Activated CD4-positive, alpha-beta memory T cell treated with anti-CD3 and anti-CD28 coated beads, Interleukin-2, amount 10 ng/mL, durations not matched to agents 7 days and 5 days (primary cell): ENCODE measurements around the gene TRIP10. TPM values are rescaled to one million over a fixed set of nuclear protein-coding genes. Genes with fewer than 3 reads are reported as not detected.
"Not testable (repeated sequence)": the region's sequence is repeated elsewhere in the genome, so short reads cannot be mapped to it uniquely, and the experiment has no call there.

Source experiments
- CTCF ChIA-PET: fragments of 350-600 bp; sonication (Branson Sonifier 250); formaldehyde crosslinking; loops from one replicate; lab custom pipeline; 2021; ENCODE audit warnings: antibody characterized with exemption, inconsistent platforms; lab: Charles Lee
- POLR2A ChIA-PET: fragments of 350-600 bp; sonication (Branson Sonifier 250); formaldehyde crosslinking; loops from one replicate; lab custom pipeline; 2021; ENCODE audit warnings: antibody characterized with exemption; lab: Charles Lee
- DNase-seq: peaks from one replicate; pipeline ENCODE4 v3.0.0-alpha.2; 2020
- H3K27ac Mint-ChIP-seq: one replicate; pipeline ENCODE4 v1.8.0; 2021; ENCODE audit warnings: mild to moderate bottlenecking, mixed read lengths
- H3K27me3 Mint-ChIP-seq: one replicate; pipeline ENCODE4 v1.8.0; 2021; ENCODE audit warnings: mixed read lengths
- H3K36me3 Mint-ChIP-seq: one replicate; pipeline ENCODE4 v1.8.0; 2021; ENCODE audit warnings: low read depth, mixed read lengths
- H3K4me1 Mint-ChIP-seq: one replicate; pipeline ENCODE4 v1.8.0; 2021; ENCODE audit warnings: mixed read lengths
- H3K4me3 Mint-ChIP-seq: one replicate; pipeline ENCODE4 v1.8.0; 2021; ENCODE audit warnings: mild to moderate bottlenecking, mixed read lengths
- H3K9me3 Mint-ChIP-seq: one replicate; pipeline ENCODE4 v1.8.0; 2021; ENCODE audit warnings: mixed read lengths
- total RNA-seq, 2 experiments: library from RNA; stranded (reverse); gene quantifications; one replicate each; pipeline ENCODE4 v1.2.3, GENCODE V29; 2021

The TRIP10 gene
- total RNA-seq, 2 experiments from 2014 or later: 17.6 to 19.5 TPM

DNA sequence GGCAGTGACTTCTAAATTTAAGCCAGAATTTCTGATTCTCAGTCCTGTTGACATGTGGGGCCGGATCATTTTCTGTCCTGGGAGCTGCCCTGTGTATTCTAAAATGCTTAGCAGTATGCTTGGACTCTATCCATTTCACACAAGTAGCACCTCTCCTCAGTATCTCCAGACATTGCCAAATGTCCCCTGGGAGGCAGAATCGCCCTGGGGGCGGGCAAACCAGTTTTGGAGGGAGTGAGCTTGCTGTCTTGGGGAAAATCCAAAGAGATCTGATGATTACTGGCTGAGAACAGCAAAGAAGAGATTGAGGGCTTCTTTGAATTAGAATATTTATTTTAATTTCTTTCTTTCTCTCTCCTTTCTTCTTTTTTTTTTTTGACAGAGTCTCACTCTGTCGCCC is 49.4 kb downstream of the TRIP10 start:
- ChIA-PET POLR2A (interaction anchor here (1.7 kb wide), 1 partner anchor 12 kb away, joined by 5 read pairs; no protein-coding TSS in a partner anchor), CTCF (interaction anchor here (0.7 kb wide), 1 partner anchor 158 kb away, joined by 3 read pairs; no protein-coding TSS in a partner anchor)
- no peaks in the 10 kb centered on the region for H3K27me3 Mint-ChIP-seq
- peaks cover 71% of the 10 kb centered on the region for H3K36me3 Mint-ChIP-seq
- no peak overlapping the region for H3K4me3 Mint-ChIP-seq
- no peaks in the 10 kb centered on the region for H3K9me3 Mint-ChIP-seq
- peaks cover 49% of the 10 kb centered on the region for H3K4me1 Mint-ChIP-seq
- no peak for DNase-seq
- no peak overlapping the region for H3K27ac Mint-ChIP-seq

DNA sequence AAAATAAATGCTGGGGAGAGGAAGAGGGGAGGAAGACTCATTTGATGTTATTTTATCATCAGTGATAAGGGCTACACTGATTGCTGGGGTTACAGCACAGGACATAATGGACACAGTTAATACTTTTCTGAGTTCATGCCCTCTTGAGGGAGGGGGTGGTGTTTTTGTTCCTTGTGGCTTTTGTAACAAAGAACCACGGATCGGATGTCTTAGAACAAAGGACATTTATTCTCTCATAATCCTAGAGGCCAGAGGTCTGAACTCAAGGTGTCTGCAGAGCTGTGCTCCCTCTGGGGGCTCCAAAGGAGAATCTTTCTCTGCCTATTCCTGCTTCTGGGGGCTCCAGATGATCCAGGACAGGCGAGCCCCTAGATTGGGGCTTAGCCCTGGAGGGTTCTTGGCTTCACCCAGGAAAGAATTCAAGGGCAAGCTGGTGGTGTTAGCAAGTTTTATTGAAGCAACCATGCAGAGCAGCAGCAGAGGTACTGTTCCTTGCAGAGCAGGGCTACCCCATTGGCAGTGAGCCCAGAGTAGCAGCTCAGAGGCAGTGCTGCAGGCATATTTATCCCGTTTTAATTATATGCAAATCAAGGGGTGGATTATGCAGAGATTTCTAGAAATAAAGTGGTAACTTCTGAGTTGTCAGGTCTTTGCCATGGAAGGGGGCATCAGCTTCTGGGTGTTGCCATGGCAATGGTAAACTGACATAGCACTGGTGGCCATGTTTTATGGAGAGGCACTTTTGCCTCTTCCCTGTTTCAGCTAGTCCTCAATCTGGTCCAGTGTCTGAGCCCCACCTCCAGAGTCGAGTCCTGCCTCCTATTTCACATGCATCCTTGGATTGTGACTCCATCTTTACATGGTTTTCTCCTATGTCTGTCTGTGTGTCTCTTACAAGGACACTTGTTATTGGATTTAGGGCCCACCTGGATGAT is 51.0 kb downstream of the TRIP10 start:
- ChIA-PET POLR2A (interaction anchor here (1.4 to 2.7 kb wide), 3 partner anchors 10 to 16 kb away, joined by 4 to 13 read pairs (median 4); no protein-coding TSS in a partner anchor), CTCF (interaction anchor here (0.8 to 1.1 kb wide), 3 partner anchors 18 to 69 kb away, joined by 3 read pairs; partner anchors contain the start of gene VAV1)
- Mint-ChIP-seq H3K36me3 (peaks cover 73% of the 10 kb centered on the region), H3K27me3 (no peaks in the 10 kb centered on the region), H3K9me3 (peaks cover 9% of the 10 kb centered on the region), H3K27ac (no peak overlapping the region), H3K4me3 (no peak overlapping the region), H3K4me1 (peaks cover 56% of the 10 kb centered on the region)
- DNase-seq: no peak

DNA sequence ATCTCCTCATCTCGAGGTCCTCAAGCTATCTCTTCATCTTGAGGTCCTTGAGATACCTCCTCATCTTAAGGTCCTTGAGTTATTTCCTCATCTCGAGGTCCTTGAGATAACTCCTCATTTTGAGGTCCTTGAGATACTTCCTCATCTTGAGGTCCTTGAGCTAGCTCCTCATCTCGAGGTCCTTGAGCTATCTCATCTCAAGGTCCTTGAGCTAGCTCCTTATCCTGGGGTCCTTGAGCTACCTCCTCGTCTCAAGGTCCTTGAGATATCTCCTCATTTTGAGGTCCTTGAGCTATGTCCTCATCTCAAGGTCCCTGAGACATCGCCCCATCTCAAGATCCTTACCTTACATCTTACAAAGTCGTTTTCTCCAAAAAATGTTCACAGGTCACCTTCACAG is 51.8 kb downstream of the TRIP10 start:
- H3K4me1 Mint-ChIP-seq: peaks cover 57% of the 10 kb centered on the region
- CTCF ChIA-PET: interaction anchor here (0.8 to 1.1 kb wide), 3 partner anchors 19 to 68 kb away, joined by 3 read pairs; partner anchors contain the start of gene VAV1
- no peak overlapping the region for H3K4me3 Mint-ChIP-seq
- POLR2A ChIA-PET: interaction anchor here (0.8 to 2.7 kb wide), 5 partner anchors 9 to 33 kb away, joined by 3 to 13 read pairs (median 4); partner anchors contain the start of gene VAV1
- H3K9me3 Mint-ChIP-seq: peaks cover 9% of the 10 kb centered on the region
- no peak overlapping the region for H3K27ac Mint-ChIP-seq
- no peak for DNase-seq
- peaks cover 72% of the 10 kb centered on the region for H3K36me3 Mint-ChIP-seq
- H3K27me3 Mint-ChIP-seq: no peaks in the 10 kb centered on the region

DNA sequence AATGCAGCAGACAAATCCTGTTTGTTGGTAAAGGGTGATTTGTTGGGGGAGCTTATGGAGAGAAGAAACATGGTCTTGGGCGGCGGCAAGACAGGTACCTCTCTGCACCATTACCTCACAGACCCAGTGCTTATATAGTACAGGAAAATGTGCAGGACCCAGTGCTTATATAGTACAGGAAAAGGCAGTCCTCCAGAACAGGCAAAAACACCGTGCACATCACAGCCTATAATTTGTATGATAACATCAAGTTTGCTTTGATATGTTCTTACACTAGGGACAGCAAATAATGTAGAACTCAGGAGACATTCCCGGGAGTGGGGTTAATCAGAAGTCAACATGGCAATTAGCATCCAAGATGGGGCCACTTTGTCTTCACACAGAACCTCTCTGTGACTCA is 53.9 kb downstream of the TRIP10 start:
- H3K27me3 Mint-ChIP-seq: no peaks in the 10 kb centered on the region
- ChIA-PET CTCF (no interaction called here), POLR2A (no interaction called here)
- H3K36me3 Mint-ChIP-seq: peaks cover 77% of the 10 kb centered on the region
- no peak for DNase-seq
- H3K9me3 Mint-ChIP-seq: peaks cover 9% of the 10 kb centered on the region
- no peak overlapping the region for H3K27ac Mint-ChIP-seq
- peaks cover 66% of the 10 kb centered on the region for H3K4me1 Mint-ChIP-seq
- no peak overlapping the region for H3K4me3 Mint-ChIP-seq

DNA sequence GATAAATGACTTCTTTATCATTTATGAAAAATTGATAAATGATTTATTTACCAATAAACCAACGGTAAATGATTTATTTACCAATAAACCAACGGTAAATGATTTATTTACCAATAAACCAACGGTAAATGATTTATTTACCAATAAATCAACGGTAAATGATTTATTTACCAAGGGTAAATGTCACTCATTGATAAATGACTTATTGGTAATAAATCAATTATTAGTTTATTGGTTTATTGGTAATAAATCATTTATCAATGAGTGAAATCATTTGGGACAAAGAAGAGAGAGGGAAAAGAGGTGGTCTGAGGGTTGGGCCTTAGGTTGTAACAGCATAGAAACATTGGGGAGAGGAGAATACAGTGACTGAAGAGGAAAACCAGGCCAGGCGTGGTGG is 54.5 kb downstream of the TRIP10 start:
- H3K27me3 Mint-ChIP-seq: no peaks in the 10 kb centered on the region
- POLR2A ChIA-PET: no interaction called here
- H3K27ac Mint-ChIP-seq: peak overlapping the region; percentile 27
- no peak overlapping the region for H3K4me3 Mint-ChIP-seq
- DNase-seq: no peak
- peaks cover 9% of the 10 kb centered on the region for H3K9me3 Mint-ChIP-seq
- CTCF ChIA-PET: no interaction called here
- peaks cover 65% of the 10 kb centered on the region for H3K4me1 Mint-ChIP-seq
- peaks cover 74% of the 10 kb centered on the region for H3K36me3 Mint-ChIP-seq

DNA sequence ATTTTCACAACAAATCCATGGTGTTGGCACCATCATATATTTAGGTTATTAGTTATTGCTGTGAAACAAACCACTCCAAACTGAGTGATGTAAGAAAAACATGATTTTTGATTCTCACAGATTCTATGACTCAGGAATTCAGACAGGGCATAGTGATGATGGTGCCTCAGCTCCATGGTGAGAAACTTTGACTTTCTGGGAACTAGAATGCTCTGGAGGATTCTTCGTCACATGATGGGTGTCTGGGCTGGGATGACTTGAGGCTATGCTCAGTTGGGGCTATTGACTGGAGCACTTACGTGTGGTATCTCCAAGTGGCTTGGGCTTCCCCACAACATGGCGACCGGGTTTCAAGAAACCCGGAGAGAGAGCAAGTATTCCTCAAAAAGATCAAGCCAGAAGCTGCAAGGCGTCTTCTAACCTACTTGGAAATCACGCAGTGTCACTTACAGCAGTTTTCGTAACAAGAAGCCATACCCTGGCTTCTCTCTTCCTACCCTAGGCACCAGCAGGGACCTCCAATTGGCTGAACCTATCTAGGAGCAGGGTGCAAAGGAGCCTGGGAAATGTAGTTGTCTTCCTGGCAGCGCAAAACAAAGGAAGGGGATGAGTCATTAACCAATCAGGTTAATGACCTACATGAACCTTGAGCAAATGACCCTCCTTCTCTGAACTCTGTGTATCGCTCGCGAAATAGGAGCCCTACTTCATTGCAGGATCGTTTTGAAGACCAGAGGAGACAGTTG is 55.4 kb downstream of the TRIP10 start:
- peaks cover 77% of the 10 kb centered on the region for H3K36me3 Mint-ChIP-seq
- POLR2A ChIA-PET: interaction anchor here (1.4 kb wide), 1 partner anchor 22 kb away, joined by 4 read pairs; no protein-coding TSS in a partner anchor
- DNase-seq: no peak
- H3K27me3 Mint-ChIP-seq: no peaks in the 10 kb centered on the region
- CTCF ChIA-PET: no interaction called here
- peaks cover 72% of the 10 kb centered on the region for H3K4me1 Mint-ChIP-seq
- H3K4me3 Mint-ChIP-seq: no peak overlapping the region
- H3K9me3 Mint-ChIP-seq: peaks cover 9% of the 10 kb centered on the region
- no peak overlapping the region for H3K27ac Mint-ChIP-seq

DNA sequence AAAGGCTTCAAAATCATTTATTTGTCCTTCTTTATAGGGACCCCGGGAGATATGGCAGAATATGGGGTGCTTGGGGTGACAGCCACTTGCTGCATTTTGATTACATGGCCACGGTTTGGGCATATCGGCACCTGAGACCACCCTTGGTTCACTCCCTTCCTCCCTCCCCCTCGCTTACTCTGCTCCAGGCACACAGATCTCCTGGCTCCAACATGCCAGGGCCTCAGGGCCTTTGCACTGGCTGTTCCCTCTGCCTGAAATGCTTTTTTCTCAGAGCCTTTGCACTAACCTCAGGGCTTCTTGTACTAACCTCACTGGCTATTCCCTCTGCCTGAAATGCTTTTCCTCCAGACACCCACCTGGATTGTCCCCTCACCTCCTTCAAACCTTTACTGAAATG is 56.8 kb downstream of the TRIP10 start:
- H3K36me3 Mint-ChIP-seq: peaks cover 71% of the 10 kb centered on the region
- POLR2A ChIA-PET: interaction anchor here (1.4 kb wide), 2 partner anchors 10 to 23 kb away, joined by 3 to 4 read pairs; no protein-coding TSS in a partner anchor
- CTCF ChIA-PET: interaction anchor here (0.9 kb wide), 1 partner anchor 67 kb away, joined by 3 read pairs; no protein-coding TSS in a partner anchor
- peaks cover 77% of the 10 kb centered on the region for H3K4me1 Mint-ChIP-seq
- H3K9me3 Mint-ChIP-seq: peaks cover 9% of the 10 kb centered on the region
- H3K27me3 Mint-ChIP-seq: no peaks in the 10 kb centered on the region
- H3K27ac Mint-ChIP-seq: no peak overlapping the region
- no peak overlapping the region for H3K4me3 Mint-ChIP-seq
- no peak for DNase-seq

DNA sequence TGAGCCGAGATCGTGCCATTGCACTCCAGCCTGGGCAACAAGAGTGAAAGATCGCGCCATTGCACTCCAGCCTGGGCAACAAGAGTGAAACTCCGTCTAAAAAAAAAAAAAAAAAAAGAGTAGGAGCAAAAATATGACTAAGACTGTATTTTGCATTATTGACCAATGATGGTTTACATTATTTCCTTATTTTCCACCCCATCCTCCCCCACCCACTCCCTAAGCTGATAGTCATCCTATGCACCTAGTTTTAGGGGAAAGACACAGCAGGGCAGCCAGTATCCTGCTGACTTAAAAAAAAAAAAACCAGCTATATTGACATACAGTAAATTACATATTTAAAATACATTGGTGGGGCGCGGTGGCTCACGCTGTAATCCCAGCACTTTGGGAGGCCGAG is 58.2 kb downstream of the TRIP10 start:
- H3K36me3 Mint-ChIP-seq: peaks cover 60% of the 10 kb centered on the region
- no peak for DNase-seq
- no peak overlapping the region for H3K27ac Mint-ChIP-seq
- H3K9me3 Mint-ChIP-seq: peaks cover 9% of the 10 kb centered on the region
- ChIA-PET CTCF (interaction anchor here (0.7 kb wide), 1 partner anchor 386 kb away, joined by 3 read pairs; no protein-coding TSS in a partner anchor), POLR2A (interaction anchor here (0.6 to 1.4 kb wide), 3 partner anchors 12 to 27 kb away, joined by 3 to 4 read pairs (median 3); no protein-coding TSS in a partner anchor)
- H3K4me1 Mint-ChIP-seq: peaks cover 73% of the 10 kb centered on the region
- no peaks in the 10 kb centered on the region for H3K27me3 Mint-ChIP-seq
- H3K4me3 Mint-ChIP-seq: no peak overlapping the region

DNA sequence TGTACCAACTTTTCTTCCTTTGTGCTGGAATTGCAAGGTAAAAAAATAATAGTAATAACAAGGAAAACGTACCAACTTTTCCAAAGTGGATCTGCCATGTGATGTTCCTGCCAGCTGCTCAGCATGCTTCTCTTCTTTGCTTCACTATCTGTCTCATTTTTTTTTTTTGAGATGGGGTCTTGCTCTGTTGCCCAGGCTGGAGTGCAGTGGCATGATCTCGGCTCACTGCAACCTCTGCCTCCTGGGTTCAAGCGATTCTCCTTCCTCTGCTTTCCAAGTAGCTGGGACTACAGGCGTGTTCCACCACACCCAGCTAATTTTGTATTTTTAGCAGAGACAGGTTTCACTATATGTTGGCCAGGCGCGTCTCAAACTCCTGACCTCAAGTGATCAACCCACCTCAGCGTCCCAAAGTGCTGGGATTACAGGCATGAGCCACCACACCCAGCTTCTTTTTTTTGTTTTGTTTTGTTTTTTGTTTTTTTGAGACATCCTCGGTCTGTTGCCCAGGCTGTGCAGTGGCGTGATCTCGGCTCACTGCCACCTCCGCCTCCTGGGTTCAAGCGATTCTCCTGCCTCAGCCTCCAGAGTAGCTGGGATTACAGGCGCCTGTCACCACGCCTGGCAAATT is 60.8 kb downstream of the TRIP10 start:
- H3K36me3 Mint-ChIP-seq: peaks cover 41% of the 10 kb centered on the region
- H3K4me3 Mint-ChIP-seq: peak overlapping the region; percentile 74
- ChIA-PET POLR2A (interaction anchor here (0.7 to 5.7 kb wide), 14 partner anchors 9 to 319 kb away, joined by 3 to 77 read pairs (median 6); partner anchors contain the start of genes GPR108, SH2D3A and VAV1), CTCF (interaction anchor here (0.7 to 3.4 kb wide), 8 partner anchors 13 to 282 kb away, joined by 3 to 21 read pairs (median 7); partner anchors contain the start of genes GPR108 and VAV1)
- H3K4me1 Mint-ChIP-seq: peaks cover 68% of the 10 kb centered on the region
- DNase-seq: peak; percentile 45
- H3K27me3 Mint-ChIP-seq, H3K9me3 Mint-ChIP-seq: not testable (repeated sequence)
- H3K27ac Mint-ChIP-seq: peak overlapping the region; percentile 94

DNA sequence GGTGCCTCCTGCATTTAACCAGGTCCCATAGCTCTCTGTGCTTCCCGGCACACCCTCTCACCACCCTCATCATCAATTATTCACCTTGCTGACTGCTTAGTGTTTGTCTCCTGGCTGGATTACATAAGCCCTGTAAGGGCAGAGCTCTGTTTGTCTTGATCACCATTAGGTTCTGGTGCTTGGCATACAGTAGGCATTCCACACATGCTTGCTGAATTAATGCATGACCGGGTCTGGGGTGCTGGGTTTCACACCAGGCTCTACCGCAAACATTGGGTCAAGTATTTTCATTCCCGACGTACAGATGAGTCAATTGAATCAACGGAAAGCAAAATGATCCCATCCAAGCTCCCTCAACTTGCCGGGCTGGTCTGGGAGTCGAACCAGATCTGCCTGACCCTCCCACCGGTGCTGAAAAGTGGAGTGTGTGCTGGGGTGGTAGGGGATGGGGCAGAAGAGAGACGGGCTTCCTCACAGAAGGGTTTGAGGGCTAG is 61.6 kb downstream of the TRIP10 start:
- CTCF ChIA-PET: interaction anchor here (0.5 to 3.4 kb wide), 8 partner anchors 13 to 328 kb away, joined by 3 to 21 read pairs (median 7); partner anchors contain the start of genes GPR108 and VAV1
- peaks cover 67% of the 10 kb centered on the region for H3K4me1 Mint-ChIP-seq
- DNase-seq: peak; percentile 19
- H3K27me3 Mint-ChIP-seq: no peaks in the 10 kb centered on the region
- peak overlapping the region; percentile 94 for H3K27ac Mint-ChIP-seq
- peaks cover 40% of the 10 kb centered on the region for H3K36me3 Mint-ChIP-seq
- H3K9me3 Mint-ChIP-seq: no peaks in the 10 kb centered on the region
- H3K4me3 Mint-ChIP-seq: peak overlapping the region; percentile 74
- POLR2A ChIA-PET: interaction anchor here (0.9 to 5.7 kb wide), 11 partner anchors 10 to 320 kb away, joined by 3 to 77 read pairs (median 9); partner anchors contain the start of genes GPR108, SH2D3A and VAV1
